HG03354 (cell line): ENCODE results near the gene PRRC2A.

Experiments used
- ATAC-seq: cut with Tn5 transposase; IDR thresholded peaks from one replicate; pipeline ENCODE4 v1.9.1; 2021; ENCODE audit warnings: mild to moderate bottlenecking; ENCODE audit not compliant: unreplicated experiment, poor library complexity, severe bottlenecking

Gene PRRC2A

GRCh38 chr6:31663126-31663960 is 42.8 kb downstream of the PRRC2A start:
- no peak for ATAC-seq

DNA sequence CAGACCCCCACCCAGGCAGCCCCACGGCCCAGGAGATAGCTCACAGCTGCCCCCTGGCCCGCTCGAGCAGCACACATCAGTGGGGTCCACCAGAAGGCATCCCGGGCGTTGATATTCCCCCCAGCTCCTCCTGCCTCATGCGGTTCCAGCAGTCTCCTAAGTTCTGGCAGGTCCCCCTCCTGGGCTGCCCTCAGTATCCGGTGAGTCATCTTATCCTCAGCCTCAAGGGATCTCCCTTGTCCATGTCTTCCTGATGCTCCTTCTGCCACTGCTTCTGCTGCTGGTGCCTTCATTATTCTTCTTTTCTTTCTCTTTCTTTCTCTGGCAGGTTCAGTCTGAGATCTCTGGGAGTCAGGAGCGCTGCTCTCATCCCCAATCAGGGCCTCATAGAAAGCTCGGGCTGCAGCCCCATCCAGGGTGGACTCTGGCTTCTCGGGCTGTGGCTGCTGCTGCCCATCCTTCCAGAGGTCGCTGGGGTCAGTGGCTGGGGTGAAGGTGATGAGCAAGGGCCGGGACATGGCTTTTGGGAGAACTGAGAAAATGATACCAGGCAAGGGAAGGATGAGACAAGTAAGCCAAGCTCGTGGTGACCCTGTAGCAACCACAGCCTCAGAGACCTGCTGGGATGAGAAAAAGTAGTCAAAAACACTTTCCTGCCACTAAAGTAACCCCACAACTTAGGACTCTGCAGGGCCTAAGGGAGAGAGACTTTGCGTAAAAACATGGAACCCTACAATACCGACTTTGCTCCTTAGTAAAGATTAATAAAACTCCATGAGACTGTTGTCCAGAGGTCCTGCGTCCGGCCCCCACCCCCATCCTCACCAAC is 43.7 kb downstream of the PRRC2A start:
- no peak for ATAC-seq

DNA sequence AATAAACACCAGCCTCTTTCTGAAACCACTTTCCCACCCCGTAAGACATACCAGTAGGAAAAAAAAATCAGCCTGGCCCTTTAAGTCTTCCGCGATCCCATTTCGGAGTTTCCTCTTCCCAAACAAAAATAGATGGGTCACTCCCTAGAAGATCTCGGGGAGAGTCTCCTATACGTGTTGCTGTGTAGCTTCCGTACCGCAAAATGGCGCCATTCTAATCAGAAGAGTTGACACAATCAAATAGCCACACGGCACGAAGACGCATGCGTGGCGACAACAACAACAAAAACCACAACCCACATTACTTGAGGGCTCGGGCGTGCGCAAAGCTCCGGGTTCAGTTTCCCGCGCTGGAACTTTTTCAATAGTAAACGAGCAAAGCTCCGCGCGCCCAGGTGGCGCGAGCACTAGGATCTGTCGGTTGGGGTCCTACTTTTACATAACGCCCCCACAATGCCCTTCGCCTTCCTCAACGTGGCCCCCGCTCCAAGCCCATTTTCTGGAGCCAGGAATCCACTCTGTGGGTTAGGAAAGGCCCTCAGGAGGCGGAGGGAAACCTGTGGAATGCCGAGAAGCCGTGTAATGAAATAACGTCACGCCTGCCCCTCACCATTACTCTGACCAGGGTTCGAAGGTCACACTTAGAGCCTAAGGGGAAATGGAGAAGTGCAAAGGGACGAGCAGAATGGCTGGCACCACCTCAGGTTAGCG is 44.4 kb downstream of the PRRC2A start, which contains the start of gene GPANK1:
GPANK1 (minus strand) TSS at position 208 of the 711 bp plus-strand sequence. CDS start 519 bp downstream, outside the sequence.
- ATAC-seq, result no peak

- peak; percentile 82 for ATAC-seq
Observed at GRCh38 chr6:31665501-31666336, 45.2 kb downstream of the PRRC2A start, which contains the start of gene CSNK2B. Gene CSNK2B (plus strand): TSS chr6:31666080. CDS start chr6:31666832, 752 bp downstream.

GRCh38 chr6:31666337-31666965 is 45.9 kb downstream of the PRRC2A start:
- ATAC-seq, result no peak

GRCh38 chr6:31669676-31670075 is 49.2 kb downstream of the PRRC2A start, which contains the start of gene LY6G5B:
Gene LY6G5B (plus strand): TSS chr6:31669976. CDS start chr6:31670951, 975 bp downstream.
- ATAC-seq, result no peak

GRCh38 chr6:31676322-31676903 is 55.9 kb downstream of the PRRC2A start:
- no peak for ATAC-seq

GRCh38 chr6:31676904-31677303 is 56.4 kb downstream of the PRRC2A start:
- no peak for ATAC-seq

GRCh38 chr6:31677955-31678354 is 57.4 kb downstream of the PRRC2A start:
- no peak for ATAC-seq

DNA sequence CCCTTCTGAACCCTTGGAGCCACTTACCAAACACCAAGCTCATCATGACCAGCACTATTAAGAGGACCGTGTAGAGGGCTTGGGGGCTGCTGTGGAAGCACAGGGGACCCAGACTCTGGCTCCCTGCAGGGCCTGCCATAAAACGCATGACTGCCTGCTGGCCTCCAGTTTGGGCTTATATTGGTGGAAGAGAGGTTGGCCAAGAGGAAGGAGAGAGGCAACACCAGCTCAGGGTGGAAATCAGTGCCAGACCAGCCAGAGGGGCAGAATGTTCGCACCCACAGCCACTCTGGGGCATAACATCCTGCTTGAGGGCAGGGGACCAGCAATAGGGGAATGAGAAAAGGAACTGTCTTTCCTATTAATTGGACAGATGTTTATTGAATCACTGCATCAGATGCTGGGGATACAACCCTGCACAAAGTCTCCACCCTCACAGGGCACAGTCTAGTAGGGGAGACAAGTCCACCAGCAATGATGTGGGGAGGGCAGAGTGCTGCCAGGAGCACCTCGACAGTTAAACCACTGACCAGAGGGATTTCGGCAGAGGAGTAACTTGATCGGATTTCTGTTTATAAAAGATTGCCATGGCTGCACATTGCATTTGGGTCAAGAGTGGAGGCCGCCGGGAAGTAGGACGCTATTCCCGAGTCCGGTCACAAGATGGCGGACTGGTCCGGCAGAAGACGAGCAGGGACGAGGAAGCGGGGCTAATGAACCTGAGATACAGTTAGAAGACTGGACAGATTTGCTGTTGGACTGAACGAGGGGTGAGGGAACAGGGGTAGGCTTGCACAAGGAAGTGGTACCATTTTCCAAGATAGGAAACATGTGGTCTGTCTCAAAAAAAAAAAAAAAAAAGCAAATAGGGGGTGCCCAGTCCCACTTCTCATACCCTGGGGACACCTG is 60.0 kb downstream of the PRRC2A start, which contains the start of gene LY6G5C:
LY6G5C (minus strand) TSS at position 842 of the 909 bp plus-strand sequence; CDS start at position 148, 694 bp downstream.
- ATAC-seq, result peak; percentile 48

- ATAC-seq, result peak; percentile 39
Observed at GRCh38 chr6:31681135-31681671, 60.7 kb downstream of the PRRC2A start.

- no peak for ATAC-seq
Observed at GRCh38 chr6:31683591-31683990, 63.1 kb downstream of the PRRC2A start.

DNA sequence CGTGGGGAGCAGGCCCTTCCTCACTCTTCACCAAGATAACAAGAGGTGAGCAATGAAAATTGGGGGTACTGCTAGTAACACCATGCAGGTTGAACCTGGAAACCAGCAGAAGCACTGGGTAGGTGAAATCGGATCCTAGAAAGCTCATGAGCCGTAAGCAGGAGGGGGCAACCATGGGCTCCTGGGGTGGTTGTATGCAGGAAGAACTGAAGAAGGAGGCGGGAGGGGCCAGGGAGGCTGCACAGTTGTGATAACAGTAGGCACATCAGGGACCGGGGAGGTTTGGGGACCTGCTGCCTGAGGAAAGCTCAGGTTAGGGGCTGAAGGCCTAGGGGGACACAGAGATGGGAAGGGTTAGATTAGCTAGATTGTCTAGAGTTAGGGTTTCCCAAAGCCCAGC is 66.0 kb downstream of the PRRC2A start:
- no peak for ATAC-seq

- ATAC-seq, result no peak
Observed at GRCh38 chr6:31687321-31687720, 66.8 kb downstream of the PRRC2A start.
